Tibial artery (tissue), 4 donors: ENCODE data around the gene THAP9.
A peak's percentile ranks its signal among the peaks of the same experiment; 100 is the strongest.

Experiments
- DNase-seq, 2 donors: peaks; one replicate each; pipeline ENCODE4 v3.0.0-alpha.2; 2019
- H3K27ac ChIP-seq, 2 donors: fragments of 200-600 bp; sonication (generic) in 1 of 2; 1 replicate in 1 of 2; 2 replicates in 1 of 2; pipeline ENCODE4 v1.5.1; 2018 to 2019; ENCODE audit warnings: mild to moderate bottlenecking in 1 of 2
- H3K27me3 ChIP-seq, 2 donors: fragments of 200-600 bp; sonication (generic) in 1 of 2; one replicate each; pipeline versions ENCODE4 v1.5.1 to v1.6.0; 2016 to 2019
- H3K36me3 ChIP-seq, 3 donors: fragments of 200-600 bp; sonication (generic) in 2 of 3; one replicate each; pipeline ENCODE4 v1.5.1; 2016 to 2019; ENCODE audit warnings: mild to moderate bottlenecking in 2 of 3
- H3K4me1 ChIP-seq, 4 donors: fragments of 200-600 bp; sonication (generic) in 2 of 4; 1 replicate in 3 of 4; 2 replicates in 1 of 4; pipeline ENCODE4 v1.5.1; 2016 to 2019
- H3K4me3 ChIP-seq, 2 donors: fragments of 200-600 bp; sonication (generic) in 1 of 2; 1 replicate in 1 of 2; 2 replicates in 1 of 2; pipeline ENCODE4 v1.5.1; 2018 to 2019; ENCODE audit warnings: mild to moderate bottlenecking in 2 of 2
- H3K9me3 ChIP-seq, 3 donors: fragments of 200-600 bp; sonication (generic) in 1 of 3; one replicate each; pipeline ENCODE4 v1.5.1; 2016 to 2019
- intact Hi-C: fragments of 100-400 bp; cut with DNase I; formaldehyde crosslinking; loops from one replicate; pipeline ENCODE4 v1.15.0; 2023; ENCODE audit warnings: low total_unique reads
- TF ChIP-seq, protein P1 (sequence below), 2 experiments: fragments of 200-600 bp in 1 of 2; fragments of 450-650 bp in 1 of 2; IDR thresholded peaks; one replicate each; pipeline ENCODE4 v1.5.1; 2017 to 2019; ENCODE audit warnings: antibody characterized with exemption in 2 of 2, mild to moderate bottlenecking in 1 of 2, moderate library complexity in 1 of 2

The THAP9 gene

DNA sequence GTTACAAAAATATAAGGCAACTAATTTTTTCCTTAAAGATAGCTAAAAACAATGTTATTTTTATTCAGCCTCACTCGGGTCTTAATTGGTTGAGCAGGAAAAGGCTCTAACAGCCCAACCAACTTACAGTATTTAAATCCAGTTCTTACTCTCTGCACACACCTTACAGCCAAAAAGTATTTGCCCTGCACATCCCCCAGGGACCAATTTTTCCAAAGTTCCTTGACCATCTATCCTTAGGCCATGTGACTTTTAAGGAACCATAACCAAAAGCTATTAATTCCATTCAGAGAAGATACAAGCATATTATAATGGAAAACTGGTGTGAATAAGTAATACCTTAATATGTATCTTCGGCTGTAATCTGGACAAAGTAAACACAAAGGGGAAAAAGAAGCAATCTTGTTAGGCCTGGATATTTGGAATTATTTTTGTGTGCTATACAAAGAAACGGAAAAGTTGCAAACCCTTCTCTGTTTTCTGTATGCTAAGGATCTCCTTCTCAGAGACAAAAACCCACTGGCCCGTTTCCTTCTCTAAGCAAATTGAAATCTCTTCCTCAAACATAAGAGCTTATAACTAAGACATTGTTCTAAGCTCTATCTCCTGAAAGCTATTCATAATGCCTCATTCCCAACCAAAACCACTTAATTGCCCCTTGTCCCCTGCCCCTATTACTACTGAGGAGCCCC, 1.0 kb upstream of the THAP9 start:
- Histone ChIP-seq H3K4me3 (peak overlapping the region; percentile 60 to 68), H3K4me1 (peaks cover 0 to 41% (median 19%) of the 10 kb centered on the region in 4 donors), H3K27me3 (no peaks in the 10 kb centered on the region), H3K9me3 (no peaks in the 10 kb centered on the region), H3K27ac (peak overlapping the region; percentile 91 to 93), H3K36me3 (peaks cover 0 to 8% (median 0%) of the 10 kb centered on the region in 3 donors)
- no peak for DNase-seq
- intact Hi-C loops: loop anchor here (2.0 to 10.0 kb wide), 3 partner anchors 113 to 471 kb away; partner anchors contain the start of genes COQ2 and LIN54
- TF ChIP-seq, protein P1, sequence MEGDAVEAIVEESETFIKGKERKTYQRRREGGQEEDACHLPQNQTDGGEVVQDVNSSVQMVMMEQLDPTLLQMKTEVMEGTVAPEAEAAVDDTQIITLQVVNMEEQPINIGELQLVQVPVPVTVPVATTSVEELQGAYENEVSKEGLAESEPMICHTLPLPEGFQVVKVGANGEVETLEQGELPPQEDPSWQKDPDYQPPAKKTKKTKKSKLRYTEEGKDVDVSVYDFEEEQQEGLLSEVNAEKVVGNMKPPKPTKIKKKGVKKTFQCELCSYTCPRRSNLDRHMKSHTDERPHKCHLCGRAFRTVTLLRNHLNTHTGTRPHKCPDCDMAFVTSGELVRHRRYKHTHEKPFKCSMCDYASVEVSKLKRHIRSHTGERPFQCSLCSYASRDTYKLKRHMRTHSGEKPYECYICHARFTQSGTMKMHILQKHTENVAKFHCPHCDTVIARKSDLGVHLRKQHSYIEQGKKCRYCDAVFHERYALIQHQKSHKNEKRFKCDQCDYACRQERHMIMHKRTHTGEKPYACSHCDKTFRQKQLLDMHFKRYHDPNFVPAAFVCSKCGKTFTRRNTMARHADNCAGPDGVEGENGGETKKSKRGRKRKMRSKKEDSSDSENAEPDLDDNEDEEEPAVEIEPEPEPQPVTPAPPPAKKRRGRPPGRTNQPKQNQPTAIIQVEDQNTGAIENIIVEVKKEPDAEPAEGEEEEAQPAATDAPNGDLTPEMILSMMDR (IDR thresholded peaks at IDR 0.05): no peak

DNA sequence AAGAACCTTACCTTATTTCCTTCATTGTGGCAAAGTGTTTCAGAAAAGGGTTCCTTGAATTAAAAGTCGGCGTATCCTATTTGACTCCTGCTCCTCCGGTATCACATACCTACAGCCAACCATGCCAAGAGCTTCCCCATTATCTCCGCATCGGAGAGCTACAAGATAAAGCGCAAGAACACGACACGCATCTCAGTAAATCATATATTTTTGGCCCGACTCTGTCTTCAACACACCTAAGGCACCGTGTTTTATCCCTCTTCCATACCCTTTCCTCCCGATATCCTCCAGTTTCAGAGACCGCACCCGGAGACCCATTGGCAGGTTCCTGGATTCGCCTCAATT, 497 bp upstream of the THAP9 start:
- H3K9me3 ChIP-seq: no peaks in the 10 kb centered on the region
- H3K4me1 ChIP-seq: peaks cover 0 to 41% (median 19%) of the 10 kb centered on the region in 4 donors
- H3K27me3 ChIP-seq: no peaks in the 10 kb centered on the region
- peak overlapping the region; percentile 60 to 68 for H3K4me3 ChIP-seq
- H3K27ac ChIP-seq: peak overlapping the region; percentile 91 to 93
- DNase-seq: no peak
- intact Hi-C loops: loop anchor here (2.0 to 10.0 kb wide), 3 partner anchors 112 to 471 kb away; partner anchors contain the start of genes COQ2 and LIN54
- H3K36me3 ChIP-seq: peaks cover 0 to 5% (median 0%) of the 10 kb centered on the region in 3 donors
- TF ChIP-seq, protein P1 (IDR thresholded peaks at IDR 0.05): no peak

DNA sequence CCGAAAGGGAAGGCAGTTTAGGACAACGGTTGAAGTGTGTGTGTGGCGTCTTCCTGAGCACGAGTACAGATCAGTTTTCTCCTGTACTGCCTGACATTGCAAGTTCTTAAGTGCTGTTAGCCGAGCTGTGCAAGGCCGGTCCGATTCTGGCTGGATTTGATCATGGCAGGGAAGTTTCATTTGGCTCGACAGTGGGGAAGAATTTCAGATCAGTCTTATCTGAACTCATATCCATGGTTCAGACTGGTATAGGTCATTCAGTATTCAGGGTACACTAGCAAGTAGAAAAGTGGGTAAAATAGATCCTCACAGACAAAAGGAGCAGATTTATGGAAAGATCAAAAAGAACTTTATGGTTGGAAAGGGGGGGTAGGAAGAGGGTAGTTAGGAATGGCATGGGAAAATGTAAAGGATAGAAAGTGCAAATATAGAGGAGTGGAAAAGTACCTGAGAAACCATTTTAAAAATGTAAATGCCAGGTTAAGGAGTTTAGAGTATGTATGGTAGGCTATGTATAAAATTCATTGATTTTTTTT, 716 bp downstream of the THAP9 start:
- Histone ChIP-seq H3K9me3 (no peaks in the 10 kb centered on the region), H3K27me3 (no peaks in the 10 kb centered on the region), H3K36me3 (peaks cover 0 to 3% (median 0%) of the 10 kb centered on the region in 3 donors), H3K4me1 (peaks cover 0 to 38% (median 19%) of the 10 kb centered on the region in 4 donors), H3K27ac (peak overlapping the region; percentile 91 to 93), H3K4me3 (peak overlapping the region; percentile 60 to 68)
- intact Hi-C loops: loop anchor here (2.0 to 10.0 kb wide), 3 partner anchors 111 to 472 kb away; partner anchors contain the start of genes COQ2 and LIN54
- TF ChIP-seq, protein P1 (IDR thresholded peaks at IDR 0.05): no peak
- no peak for DNase-seq

DNA sequence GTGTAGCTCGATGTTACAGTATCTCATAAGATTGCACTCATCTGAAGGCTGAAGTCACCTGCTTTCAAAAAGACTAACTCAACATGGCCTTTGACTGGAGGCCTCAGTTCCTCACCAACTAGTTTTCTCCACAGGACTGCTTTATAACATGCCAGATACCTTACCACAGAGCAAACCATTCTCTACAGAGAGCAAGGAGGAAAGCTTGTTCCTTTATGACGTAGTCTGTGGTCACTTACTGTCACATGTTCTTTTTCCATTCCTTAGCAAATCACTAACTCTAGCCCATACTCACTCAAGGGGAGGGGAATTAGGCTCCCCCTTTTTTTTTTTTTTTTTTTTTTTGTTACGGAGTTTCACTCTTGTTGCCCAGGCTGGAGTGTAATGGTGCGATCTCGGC, 3.2 kb downstream of the THAP9 start:
- Histone ChIP-seq H3K4me3 (no peak overlapping the region), H3K27ac (no peak overlapping the region), H3K36me3 (peaks cover 0 to 23% (median 17%) of the 10 kb centered on the region in 3 donors), H3K9me3 (no peaks in the 10 kb centered on the region), H3K27me3 (no peaks in the 10 kb centered on the region), H3K4me1 (peaks cover 0 to 16% (median 3%) of the 10 kb centered on the region in 4 donors)
- intact Hi-C loops: loop anchor here (5.0 to 10.0 kb wide), 2 partner anchors 109 to 381 kb away; partner anchors contain the start of genes COQ2 and LIN54
- TF ChIP-seq, protein P1 (IDR thresholded peaks at IDR 0.05): no peak
- no peak for DNase-seq

DNA sequence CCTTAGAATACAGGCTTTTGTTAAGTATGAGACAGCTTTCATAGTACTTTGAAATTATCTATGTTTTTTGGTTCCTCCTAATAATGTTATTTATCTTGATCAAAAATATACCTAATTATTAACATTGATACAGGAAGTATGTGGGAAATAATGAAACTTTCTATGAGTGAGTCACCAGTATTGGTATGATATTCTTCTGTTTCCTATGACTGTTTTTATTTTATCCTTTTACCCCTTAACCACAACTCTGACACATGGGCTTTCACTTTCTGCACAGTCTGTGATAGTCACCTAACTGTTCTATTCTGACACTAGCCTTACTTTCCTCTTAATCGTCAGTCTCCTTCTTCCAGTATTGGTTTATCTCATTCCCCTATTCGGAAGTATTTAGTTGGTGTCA, 4.7 kb downstream of the THAP9 start:
- peaks cover 0 to 29% (median 17%) of the 10 kb centered on the region in 3 donors for H3K36me3 ChIP-seq
- TF ChIP-seq, protein P1 (IDR thresholded peaks at IDR 0.05): no peak
- no peak for DNase-seq
- H3K4me1 ChIP-seq: peaks cover 0 to 7% (median 0%) of the 10 kb centered on the region in 4 donors
- no peaks in the 10 kb centered on the region for H3K9me3 ChIP-seq
- intact Hi-C loops: loop anchor here (10.0 kb wide), 1 partner anchor 380 kb away; the partner anchor contains the start of gene COQ2
- H3K4me3 ChIP-seq: no peak overlapping the region
- H3K27me3 ChIP-seq: no peaks in the 10 kb centered on the region
- no peak overlapping the region for H3K27ac ChIP-seq
